Measurements from ENCODE around the gene LDLRAD1.

GRCh38 chr1:54064299-54064698, 46.3 kb upstream of the LDLRAD1 start:
- TF ChIP-seq CTCF (IDR thresholded peaks at IDR 0.05) (no peak), POLR2A (IDR thresholded peaks at IDR 0.05) (no peak)
